ENCODE data around the gene GLCCI1. TPM values are rescaled to one million over a fixed set of nuclear protein-coding genes. Genes with fewer than 3 reads are reported as not detected.

GLCCI1 gene
- total and polyA plus RNA-seq, 2 of the 8 experiments (the other 6 are each of a cell fraction or from before 2014, with no cell fraction given) = 12.4 to 27.7 TPM

GRCh38 chr7:8070451-8071180 lies 102.0 kb downstream of the GLCCI1 start:
- Histone ChIP-seq H4K5ac (ENCODE audit: insufficient read length, low read depth, low read length) (no peak overlapping the region), H2AFZ (ENCODE audit: low read length) (no peak overlapping the region), H2BK15ac (ENCODE audit: low read length) (no peak overlapping the region), H3K23ac (ENCODE audit: insufficient read length) (no peak overlapping the region), H2AK5ac (ENCODE audit: low read depth, low read length) (no peak overlapping the region), H2BK5ac (ENCODE audit: low read depth, low read length) (no peak overlapping the region), H3K36me3 (ENCODE audit: control insufficient read depth in 2 of 4, insufficient read depth in 4 of 4, low read length in 3 of 4) (no peaks in the 10 kb centered on the region), H4K8ac (ENCODE audit: extremely low read depth, insufficient read depth, low read length) (no peak overlapping the region), H2BK12ac (ENCODE audit: low read depth, low read length) (no peak overlapping the region), H3K4me1 (replicated peaks in 1 of 4; ENCODE audit: control insufficient read depth in 3 of 4, insufficient read depth in 4 of 4, low read length in 3 of 4) (peaks cover 0 to 9% (median under 1%) of the 10 kb centered on the region in 4 experiments; a peak in 4 of 7 replicates), H3K27ac (ENCODE audit: low read depth, low read length) (no peak overlapping the region), H3K4me3 (ENCODE audit: extremely low read depth in 1 of 4, insufficient read depth in 2 of 4, low read depth in 3 of 4, low read length in 4 of 4) (no peak overlapping the region), H2BK20ac (ENCODE audit: low read length) (no peak overlapping the region), H3K27me3 (replicated peaks in 1 of 4; ENCODE audit: control insufficient read depth in 3 of 4, extremely low read depth in 1 of 4, insufficient read depth in 3 of 4, low read length in 3 of 4) (no peaks in the 10 kb centered on the region), H2BK120ac (replicated peaks; ENCODE audit: low read depth, low read length) (no peak overlapping the region), H3K9ac (replicated peaks in 1 of 4; ENCODE audit: extremely low read depth in 1 of 4, low read depth in 3 of 4, low read length in 3 of 4) (no peak overlapping the region), H4K20me1 (replicated peaks in 1 of 2; ENCODE audit: control insufficient read depth in 1 of 2, insufficient read depth in 2 of 2, low read length in 2 of 2) (no peaks in the 10 kb centered on the region), H3K18ac (ENCODE audit: extremely low read depth, low read length) (no peak overlapping the region), H3K79me1 (ENCODE audit: low read depth, low read length) (peaks cover 6% of the 10 kb centered on the region; the same call in 1 of the 2 replicates), H3K14ac (ENCODE audit: insufficient read length) (no peak overlapping the region), H3K4ac (replicated peaks; ENCODE audit: insufficient read length, low read depth, low read length) (no peak overlapping the region), H4K91ac (replicated peaks; ENCODE audit: insufficient read length, low read length) (no peak overlapping the region), H3K9me3 (ENCODE audit: insufficient read depth in 2 of 2, low read depth in 1 of 2, low read length in 1 of 2) (no peaks in the 10 kb centered on the region), H3K23me2 (ENCODE audit: low read depth, low read length) (no peaks in the 10 kb centered on the region), H3K56ac (replicated peaks; ENCODE audit: insufficient read length, low read depth, low read length) (no peak overlapping the region), H3K79me2 (ENCODE audit: control insufficient read depth in 1 of 2, insufficient read depth in 2 of 2, low read length in 2 of 2) (peaks cover 0 to 7% of the 10 kb centered on the region in 2 experiments; a peak in 2 of 4 replicates), H3K4me2 (ENCODE audit: insufficient read depth in 1 of 2, low read depth in 2 of 2, low read length in 2 of 2) (no peak overlapping the region)
- FAIRE-seq (no peak), DNase-seq (ENCODE audit: low read depth in 1 of 2, low spot score in 2 of 2) (no peak)
- POLR2A ChIA-PET (ENCODE audit: partially characterized antibody) = no interaction called here
- 93% methylated on average over 9 of the region's 9 CpGs; no CpG with 5 or more reads in 1 of the 2 experiments for WGBS, 2 experiments (ENCODE audit: extremely low coverage in 1 of 2, insufficient coverage in 1 of 2, insufficient read length in 1 of 2, insufficient replicate concordance in 2 of 2, low coverage in 1 of 2, low lambda C conversion rate in 2 of 2, missing lambda C conversion rate in 1 of 2)
- CTCF ChIA-PET (ENCODE audit: partially characterized antibody) = interaction anchor here (0.6 to 1.8 kb wide), 6 partner anchors 11 to 117 kb away, joined by 3 read pairs; no protein-coding TSS in a partner anchor
- TF ChIP-seq PHF8 (conservative IDR thresholded peaks at IDR 0.05; ENCODE audit: low read depth, low read length) (no peak), YY1 (IDR thresholded peaks at IDR 0.05; ENCODE audit: low read depth, low read length) (no peak), POU5F1 (IDR thresholded peaks at IDR 0.05; ENCODE audit: low read depth, low read length) (no peak), EP300 (IDR thresholded peaks at IDR 0.05; ENCODE audit: borderline replicate concordance in 1 of 2, low read depth in 2 of 2, low read length in 2 of 2) (no peak), ATF2 (IDR thresholded peaks at IDR 0.05; ENCODE audit: low read length) (no peak), GTF2F1 (IDR thresholded peaks at IDR 0.05; ENCODE audit: borderline replicate concordance, low read depth, low read length) (no peak), EZH2 (IDR thresholded peaks at IDR 0.05; ENCODE audit: low read depth, low read length, severe bottlenecking) (no peak), JUND (IDR thresholded peaks at IDR 0.05; ENCODE audit: low read length) (no peak), TBP (IDR thresholded peaks at IDR 0.05; ENCODE audit: low read depth, low read length) (no peak), TAF1 (IDR thresholded peaks at IDR 0.05; ENCODE audit: low read depth, low read length) (no peak), MAFK (IDR thresholded peaks at IDR 0.05; ENCODE audit: low read depth, low read length) (no peak)
